HepG2 (cell line): Measurements from ENCODE around the gene FBXO41. TPM values are rescaled to one million over a fixed set of nuclear protein-coding genes. Genes with fewer than 3 reads are reported as not detected.

Experiments used
- ATF1 ChIP-seq: IDR thresholded peaks from 2 replicates; pipeline ENCODE4 v1.6.1; 2016; ENCODE audit warnings: mild to moderate bottlenecking, control low read depth
- CBFB ChIP-seq: sonication (generic); formaldehyde crosslinking; IDR thresholded peaks from 2 replicates; pipeline ENCODE4 v1.4.0; 2020; ENCODE audit warnings: missing genetic modification reagents
- CBX2 ChIP-seq, 2 experiments: fragments of 200-600 bp in 1 of 2; sonication (generic); formaldehyde crosslinking in 1 of 2; IDR thresholded peaks; 2 replicates each; pipeline versions ENCODE4 v1.7.0 to v1.8.1; 2018 to 2022; ENCODE audit warnings: low read depth in 2 of 2, low read length in 1 of 2, mild to moderate bottlenecking in 1 of 2, missing genetic modification reagents in 1 of 2
- CCDC6 ChIP-seq: sonication (generic); formaldehyde crosslinking; IDR thresholded peaks from 2 replicates; pipeline ENCODE4 v1.8.1; 2022; ENCODE audit warnings: mild to moderate bottlenecking, missing genetic modification reagents, moderate library complexity
- CHCHD3 ChIP-seq: sonication (generic); formaldehyde crosslinking; IDR thresholded peaks from 2 replicates; pipeline ENCODE4 v1.8.0; 2022; ENCODE audit warnings: mild to moderate bottlenecking, missing genetic modification reagents, moderate library complexity
- FLYWCH1 ChIP-seq: sonication (generic); formaldehyde crosslinking; IDR thresholded peaks from 2 replicates; pipeline ENCODE4 v1.8.1; 2023; ENCODE audit warnings: mild to moderate bottlenecking, missing genetic modification reagents
- KLF6 ChIP-seq: IDR thresholded peaks from 2 replicates; pipeline ENCODE4 v1.8.0; 2016; ENCODE audit warnings: missing biosample characterization, missing genetic modification reagents
- SRSF4 ChIP-seq: fragments of 200-400 bp; formaldehyde crosslinking; IDR thresholded peaks from one replicate; pipeline ENCODE4 v1.6.1; 2018; ENCODE audit warnings: mild to moderate bottlenecking, low read depth, low read length, moderate library complexity; ENCODE audit not compliant: poor library complexity, severe bottlenecking
- ZBTB42 ChIP-seq: sonication (generic); formaldehyde crosslinking; IDR thresholded peaks from 2 replicates; pipeline ENCODE4 v1.5.0; 2020; ENCODE audit warnings: mild to moderate bottlenecking, missing genetic modification reagents
- ZFP1 ChIP-seq: IDR thresholded peaks from 2 replicates; pipeline ENCODE4 v1.6.1; 2016
- ZFP36 ChIP-seq: fragments of 150-350 bp; IDR thresholded peaks from 2 replicates; pipeline ENCODE4 v1.6.1; 2018; ENCODE audit warnings: borderline replicate concordance, low read length, low read depth; ENCODE audit not compliant: partially characterized antibody
- ZNF124 ChIP-seq: sonication (generic); formaldehyde crosslinking; IDR thresholded peaks from 2 replicates; pipeline ENCODE4 v1.4.0; 2020; ENCODE audit warnings: missing genetic modification reagents
- ZNF263 ChIP-seq: sonication (generic); formaldehyde crosslinking; IDR thresholded peaks from 2 replicates; pipeline ENCODE4 v1.4.0; 2020; ENCODE audit warnings: missing genetic modification reagents
- ZNF446 ChIP-seq: sonication (generic); formaldehyde crosslinking; IDR thresholded peaks from 2 replicates; pipeline ENCODE4 v1.5.0; 2020; ENCODE audit warnings: mild to moderate bottlenecking, missing genetic modification reagents
- ZNF496 ChIP-seq: sonication (generic); formaldehyde crosslinking; IDR thresholded peaks from 2 replicates; pipeline ENCODE4 v1.8.1; 2023; ENCODE audit warnings: mild to moderate bottlenecking, moderate library complexity, missing genetic modification reagents; ENCODE audit not compliant: insufficient replicate concordance
- ZNF674 ChIP-seq: sonication (generic); formaldehyde crosslinking; IDR thresholded peaks from 2 replicates; pipeline ENCODE4 v1.5.0; 2020; ENCODE audit warnings: low read depth, mild to moderate bottlenecking, missing genetic modification reagents
- polyA plus RNA-seq, 8 experiments: library from polyadenylated mRNA; depleted of rRNA in 3 of 8; stranded (reverse) in 7 of 8; unstranded in 1 of 8; fragments of >200 nt; fragmentation: Illumina TruSeq in 4 of 8; extraction: Trizol in 4 of 8; gene quantifications; 2 replicates each; pipeline versions ENCODE4 v1.2.1 to v1.2.3, GENCODE V29; 2011 to 2016; ENCODE audit warnings: low read depth in 4 of 8, missing spikeins in 1 of 8, mixed read lengths in 1 of 8; ENCODE audit not compliant: insufficient read depth in 1 of 8
- total RNA-seq, 5 experiments: library from RNA; depleted of rRNA; stranded (reverse); fragments of >200 nt; fragmentation: Illumina TruSeq; extraction: Trizol; gene quantifications; 2 replicates each; pipeline ENCODE4 v1.2.3, GENCODE V29; 2016; ENCODE audit warnings: low read depth in 1 of 5
- TF ChIP-seq, protein P1 (sequence below): sonication (generic); formaldehyde crosslinking; IDR thresholded peaks from 2 replicates; pipeline ENCODE4 v1.4.0; 2020; ENCODE audit warnings: missing genetic modification reagents
- TF ChIP-seq, protein P2 (sequence below): sonication (generic); formaldehyde crosslinking; IDR thresholded peaks from 2 replicates; pipeline ENCODE4 v1.4.0; 2020; ENCODE audit warnings: missing genetic modification reagents, low read depth, mild to moderate bottlenecking, borderline replicate concordance
- TF ChIP-seq, protein P3 (sequence below): sonication (generic); formaldehyde crosslinking; IDR thresholded peaks from 2 replicates; pipeline ENCODE4 v1.8.1; 2023; ENCODE audit warnings: mild to moderate bottlenecking, missing genetic modification reagents
- TF ChIP-seq, protein P4 (sequence below): sonication (generic); formaldehyde crosslinking; IDR thresholded peaks from 2 replicates; pipeline ENCODE4 v1.4.0; 2020; ENCODE audit warnings: missing genetic modification reagents

The FBXO41 gene
- total and polyA plus RNA-seq, 2 of the 13 experiments (the other 11 are each of a cell fraction or from before 2014, with no cell fraction given) = 4.2 to 10.3 TPM

DNA sequence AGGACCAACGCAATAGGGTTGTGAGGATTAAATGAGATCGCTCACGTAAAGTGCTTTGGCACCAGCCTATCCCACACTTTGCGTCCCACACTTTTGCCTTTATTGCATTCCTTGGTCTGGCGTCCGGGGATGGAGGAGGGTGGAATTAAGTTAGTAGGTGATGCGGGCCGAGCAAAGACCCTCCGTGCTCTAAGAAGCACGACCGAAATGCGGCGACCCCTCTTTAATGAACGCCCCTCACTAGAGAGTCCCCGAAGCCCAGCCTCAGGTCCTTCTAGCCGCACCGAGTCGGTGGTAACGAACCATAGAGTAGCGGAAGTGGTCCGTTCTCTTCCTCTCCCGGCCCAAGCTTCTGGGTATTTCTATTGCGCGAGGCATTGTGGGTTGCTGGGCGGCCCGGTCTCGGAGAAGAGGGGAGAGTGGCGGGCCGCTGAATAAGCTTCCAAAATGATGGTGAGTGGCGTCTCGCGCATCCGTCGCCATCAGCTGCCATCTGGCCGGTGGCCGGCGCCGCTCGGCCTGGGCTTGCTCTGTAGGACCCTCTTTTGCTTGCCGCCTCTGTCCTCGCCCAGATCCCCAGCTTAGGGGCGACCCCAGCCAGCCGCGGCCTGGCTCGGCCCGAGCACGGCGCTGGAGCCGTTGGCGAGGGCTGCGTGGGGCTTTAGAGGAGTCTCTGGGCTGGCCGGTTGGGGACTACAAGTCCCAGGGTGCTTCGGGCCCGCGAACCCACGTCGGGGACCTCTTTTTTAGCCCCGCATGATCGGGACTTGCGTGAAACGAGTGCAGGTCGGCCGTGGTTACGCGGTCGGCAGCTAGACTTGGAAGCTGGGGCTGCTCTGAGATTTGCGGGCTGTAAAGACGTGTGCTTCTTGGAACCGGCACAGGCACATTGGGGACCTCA is 50.1 kb downstream of the FBXO41 start, which contains the start of gene CCT7 (continued):
- TF ChIP-seq ZNF496 (CRISPR knock-in tag) (no peak), CCDC6 (CRISPR knock-in tag) (peak; percentile 80; the same call in 1 of the 2 replicates), ZNF674 (no peak; the same call in 1 of the 2 replicates), ATF1 (peak; percentile 72; the same call in 1 of the 2 replicates), ZFP1 (CRISPR knock-in tag) (0 out of 2 replicates have a peak, but pooled peaks have one; percentile 80), ZFP36 (no peak), ZNF124 (peak; percentile 72), FLYWCH1 (no peak), CHCHD3 (CRISPR knock-in tag) (no peak), CBX2 (IDR thresholded peaks at IDR 0.05; ENCODE audit: low read depth, low read length) (no peak), CBX2 (CRISPR knock-in tag; IDR thresholded peaks at IDR 0.05; ENCODE audit: low read depth) (no peak), KLF6 (CRISPR knock-in tag) (peak; percentile 84), CBFB (peak; percentile 31; the same call in 1 of the 2 replicates), ZNF446 (CRISPR knock-in tag) (no peak; the same call in 1 of the 2 replicates), ZNF263 (CRISPR knock-in tag) (peak; percentile 69; the same call in 1 of the 2 replicates), SRSF4 (no peak), ZBTB42 (peak; percentile 63; the same call in 1 of the 2 replicates)
- TF ChIP-seq, protein P1, sequence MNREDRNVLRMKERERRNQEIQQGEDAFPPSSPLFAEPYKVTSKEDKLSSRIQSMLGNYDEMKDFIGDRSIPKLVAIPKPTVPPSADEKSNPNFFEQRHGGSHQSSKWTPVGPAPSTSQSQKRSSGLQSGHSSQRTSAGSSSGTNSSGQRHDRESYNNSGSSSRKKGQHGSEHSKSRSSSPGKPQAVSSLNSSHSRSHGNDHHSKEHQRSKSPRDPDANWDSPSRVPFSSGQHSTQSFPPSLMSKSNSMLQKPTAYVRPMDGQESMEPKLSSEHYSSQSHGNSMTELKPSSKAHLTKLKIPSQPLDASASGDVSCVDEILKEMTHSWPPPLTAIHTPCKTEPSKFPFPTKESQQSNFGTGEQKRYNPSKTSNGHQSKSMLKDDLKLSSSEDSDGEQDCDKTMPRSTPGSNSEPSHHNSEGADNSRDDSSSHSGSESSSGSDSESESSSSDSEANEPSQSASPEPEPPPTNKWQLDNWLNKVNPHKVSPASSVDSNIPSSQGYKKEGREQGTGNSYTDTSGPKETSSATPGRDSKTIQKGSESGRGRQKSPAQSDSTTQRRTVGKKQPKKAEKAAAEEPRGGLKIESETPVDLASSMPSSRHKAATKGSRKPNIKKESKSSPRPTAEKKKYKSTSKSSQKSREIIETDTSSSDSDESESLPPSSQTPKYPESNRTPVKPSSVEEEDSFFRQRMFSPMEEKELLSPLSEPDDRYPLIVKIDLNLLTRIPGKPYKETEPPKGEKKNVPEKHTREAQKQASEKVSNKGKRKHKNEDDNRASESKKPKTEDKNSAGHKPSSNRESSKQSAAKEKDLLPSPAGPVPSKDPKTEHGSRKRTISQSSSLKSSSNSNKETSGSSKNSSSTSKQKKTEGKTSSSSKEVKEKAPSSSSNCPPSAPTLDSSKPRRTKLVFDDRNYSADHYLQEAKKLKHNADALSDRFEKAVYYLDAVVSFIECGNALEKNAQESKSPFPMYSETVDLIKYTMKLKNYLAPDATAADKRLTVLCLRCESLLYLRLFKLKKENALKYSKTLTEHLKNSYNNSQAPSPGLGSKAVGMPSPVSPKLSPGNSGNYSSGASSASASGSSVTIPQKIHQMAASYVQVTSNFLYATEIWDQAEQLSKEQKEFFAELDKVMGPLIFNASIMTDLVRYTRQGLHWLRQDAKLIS (CRISPR knock-in tag) = no peak; the same call in 1 of the 2 replicates
- TF ChIP-seq, protein P2, sequence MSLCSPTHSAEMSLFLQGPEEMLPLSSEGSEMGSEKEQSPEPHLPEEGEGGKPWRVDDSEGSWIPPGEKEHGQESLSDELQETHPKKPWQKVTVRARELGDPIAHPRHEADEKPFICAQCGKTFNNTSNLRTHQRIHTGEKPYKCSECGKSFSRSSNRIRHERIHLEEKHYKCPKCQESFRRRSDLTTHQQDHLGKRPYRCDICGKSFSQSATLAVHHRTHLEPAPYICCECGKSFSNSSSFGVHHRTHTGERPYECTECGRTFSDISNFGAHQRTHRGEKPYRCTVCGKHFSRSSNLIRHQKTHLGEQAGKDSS = peak; percentile 87
- TF ChIP-seq, protein P3, sequence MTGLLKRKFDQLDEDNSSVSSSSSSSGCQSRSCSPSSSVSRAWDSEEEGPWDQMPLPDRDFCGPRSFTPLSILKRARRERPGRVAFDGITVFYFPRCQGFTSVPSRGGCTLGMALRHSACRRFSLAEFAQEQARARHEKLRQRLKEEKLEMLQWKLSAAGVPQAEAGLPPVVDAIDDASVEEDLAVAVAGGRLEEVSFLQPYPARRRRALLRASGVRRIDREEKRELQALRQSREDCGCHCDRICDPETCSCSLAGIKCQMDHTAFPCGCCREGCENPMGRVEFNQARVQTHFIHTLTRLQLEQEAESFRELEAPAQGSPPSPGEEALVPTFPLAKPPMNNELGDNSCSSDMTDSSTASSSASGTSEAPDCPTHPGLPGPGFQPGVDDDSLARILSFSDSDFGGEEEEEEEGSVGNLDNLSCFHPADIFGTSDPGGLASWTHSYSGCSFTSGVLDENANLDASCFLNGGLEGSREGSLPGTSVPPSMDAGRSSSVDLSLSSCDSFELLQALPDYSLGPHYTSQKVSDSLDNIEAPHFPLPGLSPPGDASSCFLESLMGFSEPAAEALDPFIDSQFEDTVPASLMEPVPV = peak; percentile 97; the same call in 1 of the 2 replicates
- TF ChIP-seq, protein P4, sequence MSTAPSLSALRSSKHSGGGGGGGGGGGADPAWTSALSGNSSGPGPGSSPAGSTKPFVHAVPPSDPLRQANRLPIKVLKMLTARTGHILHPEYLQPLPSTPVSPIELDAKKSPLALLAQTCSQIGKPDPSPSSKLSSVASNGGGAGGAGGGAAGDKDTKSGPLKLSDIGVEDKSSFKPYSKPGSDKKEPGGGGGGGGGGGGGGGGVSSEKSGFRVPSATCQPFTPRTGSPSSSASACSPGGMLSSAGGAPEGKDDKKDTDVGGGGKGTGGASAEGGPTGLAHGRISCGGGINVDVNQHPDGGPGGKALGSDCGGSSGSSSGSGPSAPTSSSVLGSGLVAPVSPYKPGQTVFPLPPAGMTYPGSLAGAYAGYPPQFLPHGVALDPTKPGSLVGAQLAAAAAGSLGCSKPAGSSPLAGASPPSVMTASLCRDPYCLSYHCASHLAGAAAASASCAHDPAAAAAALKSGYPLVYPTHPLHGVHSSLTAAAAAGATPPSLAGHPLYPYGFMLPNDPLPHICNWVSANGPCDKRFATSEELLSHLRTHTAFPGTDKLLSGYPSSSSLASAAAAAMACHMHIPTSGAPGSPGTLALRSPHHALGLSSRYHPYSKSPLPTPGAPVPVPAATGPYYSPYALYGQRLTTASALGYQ (CRISPR knock-in tag) = peak; percentile 64; the same call in 1 of the 2 replicates
